ENCODE data around the gene LSM14B.

The LSM14B gene

DNA sequence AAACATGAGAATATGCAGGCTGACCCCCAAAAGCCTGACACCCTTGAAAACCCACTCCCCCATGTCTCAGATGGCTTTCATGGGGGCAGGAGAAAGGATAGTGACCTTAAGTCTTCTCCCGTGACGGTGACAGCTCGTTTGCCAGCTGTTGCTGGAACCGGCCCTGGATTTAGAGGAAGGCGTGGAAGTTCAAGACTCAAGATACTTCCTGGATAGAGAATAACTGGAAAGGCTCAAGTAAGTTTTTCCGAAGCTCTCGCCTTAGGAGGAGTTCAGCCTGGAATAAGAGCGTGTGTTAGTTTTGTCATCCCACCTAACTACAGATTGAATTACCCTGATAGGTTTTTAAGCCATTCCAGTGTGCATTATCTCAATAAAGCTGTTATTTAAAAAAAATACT, 49.0 kb downstream of the LSM14B start:
- DNase-seq (ENCODE audit: low read depth) = no peak
- no peak overlapping the region for H3K4me3 ChIP-seq (ENCODE audit: low read depth, low read length)
- TF ChIP-seq, protein P1, sequence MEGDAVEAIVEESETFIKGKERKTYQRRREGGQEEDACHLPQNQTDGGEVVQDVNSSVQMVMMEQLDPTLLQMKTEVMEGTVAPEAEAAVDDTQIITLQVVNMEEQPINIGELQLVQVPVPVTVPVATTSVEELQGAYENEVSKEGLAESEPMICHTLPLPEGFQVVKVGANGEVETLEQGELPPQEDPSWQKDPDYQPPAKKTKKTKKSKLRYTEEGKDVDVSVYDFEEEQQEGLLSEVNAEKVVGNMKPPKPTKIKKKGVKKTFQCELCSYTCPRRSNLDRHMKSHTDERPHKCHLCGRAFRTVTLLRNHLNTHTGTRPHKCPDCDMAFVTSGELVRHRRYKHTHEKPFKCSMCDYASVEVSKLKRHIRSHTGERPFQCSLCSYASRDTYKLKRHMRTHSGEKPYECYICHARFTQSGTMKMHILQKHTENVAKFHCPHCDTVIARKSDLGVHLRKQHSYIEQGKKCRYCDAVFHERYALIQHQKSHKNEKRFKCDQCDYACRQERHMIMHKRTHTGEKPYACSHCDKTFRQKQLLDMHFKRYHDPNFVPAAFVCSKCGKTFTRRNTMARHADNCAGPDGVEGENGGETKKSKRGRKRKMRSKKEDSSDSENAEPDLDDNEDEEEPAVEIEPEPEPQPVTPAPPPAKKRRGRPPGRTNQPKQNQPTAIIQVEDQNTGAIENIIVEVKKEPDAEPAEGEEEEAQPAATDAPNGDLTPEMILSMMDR (conservative IDR thresholded peaks at IDR 0.05; ENCODE audit: low read depth, low read length) = no peak

DNA sequence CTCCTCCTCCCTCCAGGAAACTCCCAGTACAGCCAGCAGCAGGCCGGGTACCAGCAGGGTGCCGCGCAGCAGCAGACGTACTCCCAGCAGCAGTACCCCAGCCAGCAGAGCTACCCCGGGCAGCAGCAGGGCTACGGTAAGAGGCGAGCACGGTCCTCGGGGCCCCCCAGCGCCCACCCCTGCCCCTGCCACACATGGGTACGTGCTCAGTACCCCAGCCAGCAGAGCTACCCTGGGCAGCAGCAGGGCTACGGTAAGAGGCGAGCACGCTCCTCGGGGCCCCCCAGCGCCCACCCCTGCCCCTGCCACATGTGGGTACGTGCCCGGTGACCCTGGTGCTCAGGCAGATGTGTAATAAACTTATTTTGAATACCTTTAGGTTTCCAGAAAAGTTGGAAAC, 50.4 kb downstream of the LSM14B start:
- no peak overlapping the region for H3K4me3 ChIP-seq (ENCODE audit: low read depth, low read length)
- TF ChIP-seq, protein P1 (conservative IDR thresholded peaks at IDR 0.05; ENCODE audit: low read depth, low read length) = no peak
- no peak for DNase-seq (ENCODE audit: low read depth)

DNA sequence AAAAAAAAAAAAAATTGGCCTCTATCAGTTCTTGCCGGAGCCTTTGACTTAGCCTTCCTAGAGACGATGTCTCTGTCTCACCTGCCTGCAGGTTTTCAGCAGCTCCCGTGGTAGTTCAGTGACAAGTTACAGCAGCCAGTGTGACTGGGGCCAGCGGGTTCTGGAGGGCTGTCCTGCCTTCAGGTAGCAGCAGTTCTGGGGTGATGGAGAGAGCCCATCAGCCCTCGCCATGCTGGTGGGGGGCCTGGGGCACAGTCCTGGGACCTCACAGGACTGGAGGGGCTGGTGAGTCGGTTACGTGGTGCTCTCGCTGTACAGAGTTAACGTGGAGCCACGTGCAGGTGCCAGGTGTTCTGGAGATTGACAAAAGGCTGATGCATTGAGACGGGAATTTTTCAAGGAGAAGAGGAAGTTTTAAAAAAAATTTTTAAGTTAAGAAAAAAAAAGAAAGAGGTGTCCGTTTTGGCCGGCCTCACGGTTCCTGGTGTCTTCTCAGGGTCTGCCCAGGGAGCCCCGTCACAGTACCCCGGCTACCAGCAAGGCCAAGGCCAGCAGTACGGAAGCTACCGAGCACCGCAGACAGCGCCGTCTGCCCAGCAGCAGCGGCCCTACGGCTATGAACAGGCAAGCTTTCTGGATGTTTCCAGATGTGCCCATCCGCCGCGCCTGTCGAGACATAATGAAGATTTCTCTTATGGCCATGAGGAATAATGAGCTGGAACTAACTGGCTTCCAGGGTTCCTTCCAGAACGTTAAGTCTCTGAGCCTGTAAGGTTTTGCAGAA, 51.9 kb downstream of the LSM14B start:
- no peak for DNase-seq (ENCODE audit: low read depth)
- H3K4me3 ChIP-seq (ENCODE audit: low read depth, low read length) = no peak overlapping the region
- TF ChIP-seq, protein P1 (conservative IDR thresholded peaks at IDR 0.05; ENCODE audit: low read depth, low read length) = no peak

DNA sequence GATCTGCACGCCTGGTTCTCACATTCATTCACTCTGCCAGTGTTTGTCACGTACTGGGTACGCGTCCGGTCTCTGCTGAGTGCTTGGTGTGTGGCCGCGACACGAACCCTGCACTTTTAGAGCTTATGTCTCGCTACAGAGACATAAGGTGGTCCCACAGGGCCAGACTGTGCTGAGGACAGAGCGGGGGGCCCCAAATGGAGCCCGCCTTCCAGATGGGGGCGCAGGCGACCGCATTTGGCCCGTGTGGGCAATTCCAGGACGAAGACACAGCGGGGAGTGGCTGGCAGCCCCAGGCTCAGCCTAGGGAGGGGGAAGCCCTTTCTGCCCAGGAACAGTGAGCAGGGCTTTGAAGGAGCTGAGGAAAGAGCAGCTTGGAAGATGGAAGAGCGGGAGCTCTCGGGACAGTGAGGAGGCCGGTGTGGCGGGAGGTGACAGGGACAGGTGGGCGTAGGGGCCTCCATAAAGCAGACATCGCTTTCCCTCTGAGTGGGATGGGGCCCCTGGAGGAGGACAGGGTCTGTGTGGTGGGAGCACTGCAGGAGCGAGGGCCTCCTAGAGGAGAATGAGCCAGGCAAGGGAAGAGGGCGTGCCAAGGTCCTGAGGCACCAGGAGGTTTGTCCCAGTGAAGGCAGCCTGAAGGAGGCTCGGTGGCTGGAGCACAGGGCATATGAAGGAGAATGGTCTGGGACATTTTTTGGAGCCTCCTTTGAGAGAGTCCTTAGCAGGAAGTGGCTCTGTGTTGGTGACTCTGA, 52.8 kb downstream of the LSM14B start:
- DNase-seq (ENCODE audit: low read depth) = no peak
- TF ChIP-seq, protein P1 (conservative IDR thresholded peaks at IDR 0.05; ENCODE audit: low read depth, low read length) = no peak

DNA sequence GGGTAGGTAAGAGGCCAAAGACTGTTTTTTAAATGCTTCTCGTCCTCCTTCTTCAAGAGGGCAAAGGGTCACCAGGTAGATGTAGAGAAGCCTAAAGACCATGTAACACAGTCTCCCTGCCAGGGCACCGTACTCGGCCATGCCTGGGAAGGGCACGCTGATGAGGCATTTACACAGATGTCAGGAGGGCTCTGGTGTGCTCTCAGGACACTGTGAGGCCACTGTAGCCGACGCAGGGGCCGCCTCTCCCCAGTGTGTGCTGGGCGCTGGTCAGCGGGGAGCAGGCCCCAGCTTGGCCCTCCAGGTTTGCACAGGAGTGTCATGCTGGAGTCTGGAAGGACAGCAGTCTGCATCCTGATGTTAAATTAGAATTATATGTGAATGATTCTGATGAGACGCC, 53.4 kb downstream of the LSM14B start:
- no peak for DNase-seq (ENCODE audit: low read depth)
- no peak overlapping the region for H3K4me3 ChIP-seq (ENCODE audit: low read depth, low read length)
- TF ChIP-seq, protein P1 (conservative IDR thresholded peaks at IDR 0.05; ENCODE audit: low read depth, low read length) = no peak

More for the DNA sequence above, 52.8 kb downstream of the LSM14B start:
- H3K4me3 ChIP-seq (ENCODE audit: low read depth, low read length) = no peak overlapping the region

DNA sequence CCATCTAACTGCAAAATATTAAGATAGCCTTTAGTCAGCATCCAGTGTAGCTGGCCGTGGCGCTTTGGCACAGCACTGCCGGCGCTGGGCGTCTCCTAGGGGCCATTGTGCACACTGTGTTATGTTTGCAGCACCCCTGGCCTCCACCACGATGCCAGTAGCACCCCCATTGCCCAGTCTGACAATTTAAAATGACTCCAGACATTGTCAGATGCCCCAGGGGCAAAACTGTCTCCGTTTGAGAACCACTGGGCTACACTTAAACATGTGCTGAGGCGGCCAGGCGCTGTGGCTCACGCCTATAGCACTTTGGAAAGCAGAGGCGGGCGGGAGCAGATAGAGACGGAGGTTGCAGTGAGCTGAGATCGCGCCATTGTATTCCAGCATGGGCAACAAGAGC, 54.6 kb downstream of the LSM14B start:
- DNase-seq (ENCODE audit: low read depth) = no peak
- H3K4me3 ChIP-seq (ENCODE audit: low read depth, low read length) = no peak overlapping the region
- TF ChIP-seq, protein P1 (conservative IDR thresholded peaks at IDR 0.05; ENCODE audit: low read depth, low read length) = no peak

Data from choroid plexus epithelial cell (primary cell).